Measurements from ENCODE around the gene GABPB2.

The GABPB2 gene

DNA sequence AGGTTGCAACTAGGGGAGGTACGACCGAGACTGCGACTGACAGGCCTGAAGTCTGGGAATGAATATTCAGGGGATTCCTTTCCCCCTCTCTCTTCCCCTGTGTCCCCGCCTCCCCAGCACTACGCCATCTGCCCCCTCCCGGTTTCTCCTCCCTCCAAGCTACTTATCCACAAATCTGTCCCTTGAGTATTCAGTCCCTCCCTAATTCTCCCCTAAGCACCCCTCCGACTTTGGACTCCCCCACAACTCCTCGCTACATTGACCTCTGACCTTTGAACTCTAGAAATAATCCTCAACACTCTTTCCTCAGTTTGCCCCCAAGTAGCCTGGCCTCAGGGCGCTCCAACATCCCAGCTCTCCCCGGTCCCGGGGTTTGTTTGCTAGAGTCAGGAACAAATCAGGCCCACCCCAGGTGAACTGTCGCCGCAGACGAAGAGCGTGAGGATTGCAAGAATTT lies 94.7 kb downstream of the GABPB2 start:
- DNase-seq (ENCODE audit: low spot score) = peak; percentile 58

GRCh38 chr1:151165738-151166504 lies 95.4 kb downstream of the GABPB2 start, which contains the start of the genes LYSMD1 and SCNM1:
LYSMD1 (minus strand) TSS chr1:151165902; CDS start chr1:151165258, 644 bp downstream.
SCNM1 (plus strand) TSS chr1:151166144; CDS start chr1:151166153, 9 bp downstream.
- peak; percentile 93 for DNase-seq (ENCODE audit: low spot score)

- DNase-seq (ENCODE audit: low spot score) = peak; percentile 69
Observed at GRCh38 chr1:151166505-151166956, 96.0 kb downstream of the GABPB2 start.

GRCh38 chr1:151167116-151167515 lies 96.6 kb downstream of the GABPB2 start:
- DNase-seq (ENCODE audit: low spot score) = no peak

DNA sequence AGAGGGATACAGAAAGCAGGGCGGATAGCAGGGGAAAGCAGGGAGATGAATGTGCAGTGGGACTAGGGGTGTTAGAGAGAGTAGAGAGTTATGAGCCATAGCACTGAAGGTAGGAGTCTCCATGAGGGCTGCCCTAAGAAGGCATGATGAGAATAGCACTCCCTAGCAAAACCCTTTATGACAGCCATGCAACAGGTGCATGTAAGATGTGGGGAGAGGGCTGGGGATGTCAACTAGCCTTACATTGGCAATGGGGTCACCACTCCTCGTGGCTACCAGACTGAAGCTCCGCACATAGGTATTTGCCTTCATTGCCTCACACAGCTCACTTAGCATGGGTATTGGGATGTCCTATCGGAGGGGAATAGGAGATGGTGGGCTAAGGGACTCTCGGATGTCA lies 100.6 kb downstream of the GABPB2 start:
- DNase-seq (ENCODE audit: low spot score) = no peak

Data from AG08396 (cell line).